ENCODE results near the gene AIDA.
A peak's percentile ranks its signal among the peaks of the same experiment; 100 is the strongest.

Gene AIDA, protein sequence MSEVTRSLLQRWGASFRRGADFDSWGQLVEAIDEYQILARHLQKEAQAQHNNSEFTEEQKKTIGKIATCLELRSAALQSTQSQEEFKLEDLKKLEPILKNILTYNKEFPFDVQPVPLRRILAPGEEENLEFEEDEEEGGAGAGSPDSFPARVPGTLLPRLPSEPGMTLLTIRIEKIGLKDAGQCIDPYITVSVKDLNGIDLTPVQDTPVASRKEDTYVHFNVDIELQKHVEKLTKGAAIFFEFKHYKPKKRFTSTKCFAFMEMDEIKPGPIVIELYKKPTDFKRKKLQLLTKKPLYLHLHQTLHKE

DNA sequence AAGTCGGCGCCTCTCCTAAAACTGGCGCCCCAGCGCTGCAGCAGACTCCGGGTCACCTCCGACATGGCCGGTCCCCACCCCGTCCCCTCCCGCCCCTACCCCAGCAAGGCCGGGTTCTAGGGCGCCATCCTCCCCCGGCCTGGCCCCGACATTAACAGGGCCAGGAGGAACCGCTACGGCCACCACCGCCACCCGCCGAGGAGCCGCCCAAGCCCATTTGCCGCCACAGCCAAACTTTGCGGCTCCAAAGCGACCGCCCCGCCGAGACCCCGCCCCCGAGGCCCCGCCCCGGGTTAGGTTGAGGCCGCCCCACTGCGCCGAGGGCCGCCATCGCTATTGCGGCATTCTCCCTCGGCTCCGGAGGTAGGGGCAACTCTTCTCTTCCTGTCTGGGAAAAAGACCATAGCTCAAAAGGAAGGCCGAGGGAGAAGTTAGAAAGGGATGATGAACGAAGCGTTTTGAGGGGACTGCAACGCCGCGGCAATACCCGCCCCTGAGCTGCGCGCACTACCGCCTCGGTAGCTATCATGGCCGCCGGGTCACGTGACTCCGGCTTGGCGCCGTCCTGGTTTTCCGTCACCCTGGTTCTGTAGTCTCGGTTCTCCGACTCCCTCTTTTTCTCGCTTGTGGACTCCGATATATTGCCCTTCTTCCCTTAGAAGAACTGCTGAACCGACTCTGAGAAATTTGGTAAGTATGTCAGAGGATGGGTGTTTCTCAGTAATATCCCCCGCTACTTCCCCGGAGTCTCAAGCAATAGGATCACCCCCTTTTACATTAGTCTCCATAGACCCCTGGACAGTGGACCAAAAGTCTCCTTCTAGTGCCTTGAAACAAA lies at the start of gene AIDA, which contains the start of gene BROX:
Gene AIDA, minus strand, starts transcription at position 239 of the 838 bp plus-strand sequence. Its CDS starts 174 bp downstream, at position 65.
Gene BROX, plus strand, starts transcription at position 312 of the 838 bp plus-strand sequence. CDS start 3,136 bp downstream, outside the sequence.
- TF ChIP-seq, protein P1, sequence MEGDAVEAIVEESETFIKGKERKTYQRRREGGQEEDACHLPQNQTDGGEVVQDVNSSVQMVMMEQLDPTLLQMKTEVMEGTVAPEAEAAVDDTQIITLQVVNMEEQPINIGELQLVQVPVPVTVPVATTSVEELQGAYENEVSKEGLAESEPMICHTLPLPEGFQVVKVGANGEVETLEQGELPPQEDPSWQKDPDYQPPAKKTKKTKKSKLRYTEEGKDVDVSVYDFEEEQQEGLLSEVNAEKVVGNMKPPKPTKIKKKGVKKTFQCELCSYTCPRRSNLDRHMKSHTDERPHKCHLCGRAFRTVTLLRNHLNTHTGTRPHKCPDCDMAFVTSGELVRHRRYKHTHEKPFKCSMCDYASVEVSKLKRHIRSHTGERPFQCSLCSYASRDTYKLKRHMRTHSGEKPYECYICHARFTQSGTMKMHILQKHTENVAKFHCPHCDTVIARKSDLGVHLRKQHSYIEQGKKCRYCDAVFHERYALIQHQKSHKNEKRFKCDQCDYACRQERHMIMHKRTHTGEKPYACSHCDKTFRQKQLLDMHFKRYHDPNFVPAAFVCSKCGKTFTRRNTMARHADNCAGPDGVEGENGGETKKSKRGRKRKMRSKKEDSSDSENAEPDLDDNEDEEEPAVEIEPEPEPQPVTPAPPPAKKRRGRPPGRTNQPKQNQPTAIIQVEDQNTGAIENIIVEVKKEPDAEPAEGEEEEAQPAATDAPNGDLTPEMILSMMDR (conservative IDR thresholded peaks at IDR 0.05; ENCODE audit: low read depth): no peak
- H3K27ac ChIP-seq: peak within 1 kb of the TSS; percentile 97
- POLR2A ChIA-PET (ENCODE audit: low non-redundant PET): no interaction called here
- CTCF ChIA-PET: interaction anchor here (0.7 kb wide), 1 partner anchor 76 kb away, joined by 6 read pairs; no protein-coding TSS in a partner anchor
- DNase-seq (ENCODE audit: low spot score): peak; percentile 89

DNA sequence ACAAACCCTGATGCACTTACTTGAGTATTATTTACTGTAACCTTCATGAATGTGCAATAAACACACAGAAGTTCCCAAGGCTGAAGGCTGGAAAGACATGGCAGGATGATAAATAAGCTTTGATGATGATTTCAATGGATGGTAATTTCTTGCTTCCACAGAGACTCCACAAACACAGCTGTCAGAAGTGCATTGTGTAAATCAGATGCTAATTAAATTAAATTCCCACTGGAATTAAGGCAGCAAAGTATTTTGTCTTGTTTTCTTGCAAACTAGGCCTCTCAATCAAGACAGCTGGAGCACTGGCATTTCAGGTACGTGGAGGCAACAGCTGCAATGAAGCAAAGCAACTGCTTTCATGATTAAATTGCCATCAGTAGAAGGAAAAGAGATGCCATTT lies 48.8 kb upstream of the AIDA start:
- ChIA-PET CTCF (no interaction called here), POLR2A (ENCODE audit: low non-redundant PET) (no interaction called here)
- no peak for DNase-seq (ENCODE audit: low spot score)

DNA sequence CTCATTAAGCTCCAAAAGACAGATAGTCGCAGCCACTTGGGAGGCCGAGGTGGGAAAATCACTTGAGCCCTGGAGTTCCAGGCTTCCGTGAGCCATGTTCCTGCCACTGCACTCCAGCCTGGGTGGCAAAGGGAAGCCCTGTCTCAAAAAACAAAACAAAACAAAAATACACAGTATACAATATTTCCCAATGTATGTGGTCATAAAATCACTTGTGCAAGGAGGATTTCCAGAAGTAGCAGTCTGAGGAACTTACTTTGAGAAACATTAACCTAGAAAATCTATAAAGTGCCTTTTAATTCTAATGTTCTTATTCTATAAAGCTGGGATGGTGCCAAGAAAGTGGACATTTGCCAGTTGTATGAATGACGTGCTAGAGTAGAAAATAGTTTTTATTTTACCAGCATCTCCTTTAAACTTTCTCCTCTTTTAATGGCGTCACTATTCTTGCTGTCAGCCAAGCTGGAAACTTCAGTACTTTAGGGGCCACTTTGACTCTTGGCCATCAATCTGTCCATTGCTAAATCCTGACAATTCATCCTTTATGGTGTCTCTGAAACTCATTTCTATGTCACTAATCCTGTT lies 47.3 kb upstream of the AIDA start:
- TF ChIP-seq, protein P1 (conservative IDR thresholded peaks at IDR 0.05; ENCODE audit: low read depth): no peak
- CTCF ChIA-PET: no interaction called here
- POLR2A ChIA-PET (ENCODE audit: low non-redundant PET): no interaction called here

More for the DNA sequence above, 48.8 kb upstream of the AIDA start:
- TF ChIP-seq, protein P1 (conservative IDR thresholded peaks at IDR 0.05; ENCODE audit: low read depth): no peak
- no peak overlapping the region for H3K27ac ChIP-seq

DNA sequence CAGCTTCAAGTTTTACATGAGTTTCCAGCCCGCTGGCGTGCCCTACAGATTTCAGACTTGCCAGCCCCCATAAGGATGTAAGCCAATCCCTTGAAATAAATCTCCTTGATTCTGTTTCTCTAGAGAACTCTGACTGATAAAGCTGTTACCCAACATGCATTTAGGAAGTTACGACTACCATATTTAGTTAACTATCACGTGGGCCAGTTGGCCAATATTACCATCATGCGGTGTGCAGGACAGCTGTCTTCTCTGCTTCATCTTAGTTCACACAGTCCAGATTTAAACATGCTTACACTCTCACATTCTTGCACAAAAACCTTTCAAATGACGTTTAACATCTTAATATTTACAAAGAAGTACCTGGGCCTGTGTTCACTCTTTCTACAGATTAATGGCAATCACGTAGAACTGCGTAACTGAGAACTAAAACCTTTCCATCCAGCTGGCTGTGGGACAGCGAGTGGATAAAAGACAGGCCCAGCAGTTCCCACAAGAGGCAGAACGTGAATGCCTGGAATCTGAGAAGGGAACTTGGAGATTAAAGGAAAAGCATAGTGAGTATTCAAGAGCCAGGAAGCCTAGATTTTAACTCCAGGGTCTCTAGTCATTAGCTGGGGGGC lies 45.5 kb upstream of the AIDA start:
- DNase-seq (ENCODE audit: low spot score): no peak
- TF ChIP-seq, protein P1 (conservative IDR thresholded peaks at IDR 0.05; ENCODE audit: low read depth): no peak
- ChIA-PET CTCF (interaction anchor here (0.6 to 0.7 kb wide), 2 partner anchors 146 to 278 kb away, joined by 4 to 5 read pairs; no protein-coding TSS in a partner anchor), POLR2A (ENCODE audit: low non-redundant PET) (no interaction called here)
- H3K27ac ChIP-seq: no peak overlapping the region

More for the DNA sequence above, 47.3 kb upstream of the AIDA start:
- no peak overlapping the region for H3K27ac ChIP-seq
- DNase-seq (ENCODE audit: low spot score): no peak

DNA sequence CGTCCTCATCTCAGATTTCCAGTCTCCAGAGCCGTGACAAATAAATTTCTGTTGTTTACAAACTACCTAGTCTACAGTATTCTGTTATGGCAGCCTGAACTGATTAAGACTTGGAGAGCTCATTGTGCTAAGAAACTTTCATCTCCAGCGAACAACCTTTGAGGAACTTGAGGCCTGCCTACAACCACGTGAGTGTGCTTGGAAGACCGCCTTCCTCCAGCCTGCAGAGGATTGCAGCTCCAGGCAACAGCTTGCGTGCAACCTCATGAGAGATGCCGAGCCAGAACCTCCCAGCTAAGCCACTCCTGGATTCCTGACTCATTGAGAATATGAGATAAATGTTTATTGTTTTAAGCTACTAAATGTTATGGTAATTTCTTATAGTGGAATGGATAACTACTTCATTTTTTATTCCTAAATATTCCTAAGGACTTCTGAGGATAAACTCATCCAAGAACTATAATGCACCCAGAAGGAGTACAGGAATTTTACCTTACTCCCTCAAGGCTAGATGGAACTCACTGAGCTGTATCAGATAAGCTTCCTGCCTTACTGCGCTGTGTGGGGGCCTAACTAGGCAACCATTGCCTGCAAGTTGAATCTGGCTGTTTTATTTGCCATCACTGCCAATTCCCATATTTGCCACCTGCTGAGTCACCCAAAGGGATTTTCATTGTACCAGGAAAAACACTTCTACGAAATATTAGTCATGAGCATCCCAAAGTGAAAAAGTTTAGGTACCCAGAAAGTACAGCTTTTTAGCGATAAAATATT lies 42.3 kb upstream of the AIDA start:
- POLR2A ChIA-PET (ENCODE audit: low non-redundant PET): no interaction called here
- DNase-seq (ENCODE audit: low spot score): peak; percentile 67
- H3K27ac ChIP-seq: peak overlapping the region; percentile 90
- TF ChIP-seq, protein P1 (conservative IDR thresholded peaks at IDR 0.05; ENCODE audit: low read depth): no peak
- CTCF ChIA-PET: interaction anchor here (0.6 kb wide), 1 partner anchor 796 kb away, joined by 3 read pairs; no protein-coding TSS in a partner anchor

Measured in RWPE1 (cell line).